Sigmoid colon (tissue), 7 donors: ENCODE measurements around the gene SERPINA12. TPM values are rescaled to one million over a fixed set of nuclear protein-coding genes. Genes with fewer than 3 reads are reported as not detected.
A peak's percentile ranks its signal among the peaks of the same experiment; 100 is the strongest.

Source experiments
- DNase-seq: peaks from one replicate; pipeline ENCODE4 v3.0.0-alpha.2; 2019
- H3K27ac ChIP-seq, 4 donors: fragments of 200-600 bp; sonication (generic); one replicate each; pipeline ENCODE4 v1.5.1; 2016 to 2019; ENCODE audit warnings: mild to moderate bottlenecking in 1 of 4
- H3K27me3 ChIP-seq, 3 donors: fragments of 200-600 bp; sonication (generic); one replicate each; pipeline ENCODE4 v1.5.1; 2019; ENCODE audit warnings: mild to moderate bottlenecking in 1 of 3
- H3K36me3 ChIP-seq, 4 donors: fragments of 200-600 bp; sonication (generic); one replicate each; pipeline ENCODE4 v1.5.1; 2016 to 2019
- H3K4me1 ChIP-seq, 4 donors: fragments of 200-600 bp; sonication (generic); one replicate each; pipeline ENCODE4 v1.5.1; 2017 to 2019
- H3K4me3 ChIP-seq, 4 donors: fragments of 200-600 bp; sonication (generic); one replicate each; pipeline ENCODE4 v1.5.1; 2017 to 2019; ENCODE audit warnings: mild to moderate bottlenecking in 2 of 4, moderate library complexity in 1 of 4
- H3K9me3 ChIP-seq, 4 donors: fragments of 200-600 bp in 3 of 4; sonication (generic) in 3 of 4; one replicate each; pipeline versions ENCODE4 v1.5.1 to v1.6.1; 2013 to 2019
- EP300 ChIP-seq, 4 donors: sonication (generic); formaldehyde crosslinking; IDR thresholded peaks; one replicate each; pipeline ENCODE4 v1.6.1; 2017; ENCODE audit warnings: antibody characterized with exemption in 4 of 4
- POLR2A ChIP-seq, 2 donors: fragments of 450-650 bp; IDR thresholded peaks; one replicate each; pipeline ENCODE4 v1.6.1; 2016; ENCODE audit warnings: antibody characterized with exemption in 2 of 2, mild to moderate bottlenecking in 2 of 2, moderate library complexity in 2 of 2
- POLR2AphosphoS5 ChIP-seq, 4 donors: sonication (generic); formaldehyde crosslinking; IDR thresholded peaks; one replicate each; pipeline ENCODE4 v1.6.1; 2017; ENCODE audit warnings: antibody characterized with exemption in 4 of 4
- WGBS, 2 donors: extraction: QIAGEN DNeasy Blood & Tissue Kit; methylation state at CpG; one replicate each; pipeline ENCODE4 v1.1.7; 2013; 5-methylcytosine and 5-hydroxymethylcytosine counted together
- intact Hi-C: fragments of 100-400 bp; cut with DNase I; formaldehyde crosslinking; loops from one replicate; pipeline ENCODE4 v1.15.1; 2023
- polyA plus RNA-seq, 3 donors: library from polyadenylated mRNA; stranded (reverse); fragments of 200-250 nt; gene quantifications; one replicate each; pipeline ENCODE4 v1.2.3, GENCODE V29; 2013
- total RNA-seq, 4 donors: library from RNA; depleted of rRNA; stranded (reverse); fragments of >200 nt; gene quantifications; one replicate each; pipeline ENCODE4 v1.1.0, GENCODE V29; 2016
- TF ChIP-seq, protein P1 (sequence below), 4 experiments: fragments of 450-650 bp in 3 of 4; fragments of 200-600 bp in 1 of 4; IDR thresholded peaks; one replicate each; pipeline ENCODE4 v1.5.1; 2016 to 2019; ENCODE audit warnings: antibody characterized with exemption in 4 of 4, mild to moderate bottlenecking in 3 of 4, moderate library complexity in 2 of 4
- donor health status: healthy with polysubstance abuse.
- donor health status: Bipolar disorder and iron deficiency.
- donor health status: healthy.

The SERPINA12 gene
- total and polyA plus RNA-seq, 7 donors: not detected

DNA sequence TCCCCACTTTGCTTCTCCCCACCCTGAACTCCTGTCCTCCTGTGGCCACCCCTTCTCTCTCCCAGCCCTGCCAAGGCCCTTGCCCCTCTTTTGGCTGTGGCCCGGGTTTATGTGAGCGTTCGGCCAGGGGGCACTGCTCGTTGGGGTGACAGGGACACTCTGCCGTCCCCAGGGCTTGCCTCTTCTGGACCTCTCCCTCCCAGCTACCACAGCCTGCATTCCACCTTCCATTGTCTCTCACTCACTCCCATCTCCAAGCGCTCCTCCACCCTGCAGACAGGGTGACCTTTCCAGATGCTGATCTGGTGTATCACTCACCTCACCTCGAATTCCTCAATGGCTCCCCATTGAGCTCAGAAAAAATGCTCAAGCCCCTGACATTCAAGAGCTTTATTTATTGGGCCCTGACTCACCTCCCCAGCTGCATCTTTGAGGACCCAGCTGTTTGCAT, 34.7 kb downstream of the SERPINA12 start:
- TF ChIP-seq POLR2AphosphoS5 (IDR thresholded peaks at IDR 0.05): no peak
- TF ChIP-seq, protein P1, sequence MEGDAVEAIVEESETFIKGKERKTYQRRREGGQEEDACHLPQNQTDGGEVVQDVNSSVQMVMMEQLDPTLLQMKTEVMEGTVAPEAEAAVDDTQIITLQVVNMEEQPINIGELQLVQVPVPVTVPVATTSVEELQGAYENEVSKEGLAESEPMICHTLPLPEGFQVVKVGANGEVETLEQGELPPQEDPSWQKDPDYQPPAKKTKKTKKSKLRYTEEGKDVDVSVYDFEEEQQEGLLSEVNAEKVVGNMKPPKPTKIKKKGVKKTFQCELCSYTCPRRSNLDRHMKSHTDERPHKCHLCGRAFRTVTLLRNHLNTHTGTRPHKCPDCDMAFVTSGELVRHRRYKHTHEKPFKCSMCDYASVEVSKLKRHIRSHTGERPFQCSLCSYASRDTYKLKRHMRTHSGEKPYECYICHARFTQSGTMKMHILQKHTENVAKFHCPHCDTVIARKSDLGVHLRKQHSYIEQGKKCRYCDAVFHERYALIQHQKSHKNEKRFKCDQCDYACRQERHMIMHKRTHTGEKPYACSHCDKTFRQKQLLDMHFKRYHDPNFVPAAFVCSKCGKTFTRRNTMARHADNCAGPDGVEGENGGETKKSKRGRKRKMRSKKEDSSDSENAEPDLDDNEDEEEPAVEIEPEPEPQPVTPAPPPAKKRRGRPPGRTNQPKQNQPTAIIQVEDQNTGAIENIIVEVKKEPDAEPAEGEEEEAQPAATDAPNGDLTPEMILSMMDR (IDR thresholded peaks at IDR 0.05): no peak
- no peak for TF ChIP-seq POLR2A (IDR thresholded peaks at IDR 0.05)
- no peak for TF ChIP-seq EP300 (IDR thresholded peaks at IDR 0.05)
- no peaks in the 10 kb centered on the region for H3K27me3 ChIP-seq
- DNase-seq: no peak
- H3K9me3 ChIP-seq: peaks cover 0 to 15% (median 7%) of the 10 kb centered on the region in 4 donors
- no peak overlapping the region for H3K27ac ChIP-seq
- H3K4me3 ChIP-seq: no peak overlapping the region
- intact Hi-C loops: no loop called here
- WGBS, 2 donors: 84 to 86% methylated on average over 7 of the region's 7 CpGs
- H3K4me1 ChIP-seq: no peaks in the 10 kb centered on the region
- H3K36me3 ChIP-seq: no peaks in the 10 kb centered on the region

DNA sequence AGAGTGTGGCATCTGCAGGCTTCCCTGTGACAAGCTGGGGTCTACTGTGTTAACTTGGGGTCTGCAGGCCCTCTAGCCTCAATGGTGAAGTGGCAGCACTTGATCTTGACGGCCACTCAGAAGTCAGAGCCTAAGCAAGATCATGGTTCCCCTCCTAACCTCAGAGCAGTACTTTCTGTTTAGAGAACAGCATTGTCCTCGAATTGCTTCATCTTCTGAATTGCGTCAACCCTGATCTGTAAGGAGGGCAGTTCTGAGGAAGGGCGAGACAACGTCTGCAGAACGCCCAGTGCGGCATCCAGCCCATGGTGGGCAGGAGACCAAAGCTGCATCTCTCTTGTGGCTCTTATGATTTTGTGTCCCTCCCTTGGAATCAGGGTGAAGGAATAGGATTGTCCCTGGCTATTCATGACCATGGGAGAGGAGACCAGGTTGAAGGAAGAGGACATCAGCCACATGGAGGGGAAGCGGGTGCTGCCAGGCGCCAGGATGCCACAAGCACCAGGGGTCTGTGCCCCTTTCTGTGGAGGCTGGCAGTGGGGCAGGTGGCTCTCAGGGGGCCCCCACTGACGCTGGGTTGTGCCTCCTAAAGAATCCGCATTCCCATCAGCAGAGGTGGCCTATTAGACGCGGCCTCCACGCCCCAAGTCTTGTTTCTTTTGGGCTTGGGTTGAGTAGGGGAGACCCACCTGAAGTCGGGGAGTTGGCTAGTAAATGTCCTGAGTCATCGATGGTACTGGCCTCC, 35.4 kb downstream of the SERPINA12 start:
- H3K9me3 ChIP-seq: peaks cover 0 to 8% (median 4%) of the 10 kb centered on the region in 4 donors
- H3K27ac ChIP-seq: no peak overlapping the region
- intact Hi-C loops: no loop called here
- WGBS, 2 donors: 80 to 86% methylated on average over 16 of the region's 16 CpGs
- TF ChIP-seq, protein P1 (IDR thresholded peaks at IDR 0.05): no peak
- no peak for TF ChIP-seq POLR2A (IDR thresholded peaks at IDR 0.05)
- TF ChIP-seq EP300 (IDR thresholded peaks at IDR 0.05): no peak
- no peak for TF ChIP-seq POLR2AphosphoS5 (IDR thresholded peaks at IDR 0.05)
- H3K36me3 ChIP-seq: no peaks in the 10 kb centered on the region
- H3K4me1 ChIP-seq: no peaks in the 10 kb centered on the region
- no peak for DNase-seq
- no peaks in the 10 kb centered on the region for H3K27me3 ChIP-seq
- no peak overlapping the region for H3K4me3 ChIP-seq

DNA sequence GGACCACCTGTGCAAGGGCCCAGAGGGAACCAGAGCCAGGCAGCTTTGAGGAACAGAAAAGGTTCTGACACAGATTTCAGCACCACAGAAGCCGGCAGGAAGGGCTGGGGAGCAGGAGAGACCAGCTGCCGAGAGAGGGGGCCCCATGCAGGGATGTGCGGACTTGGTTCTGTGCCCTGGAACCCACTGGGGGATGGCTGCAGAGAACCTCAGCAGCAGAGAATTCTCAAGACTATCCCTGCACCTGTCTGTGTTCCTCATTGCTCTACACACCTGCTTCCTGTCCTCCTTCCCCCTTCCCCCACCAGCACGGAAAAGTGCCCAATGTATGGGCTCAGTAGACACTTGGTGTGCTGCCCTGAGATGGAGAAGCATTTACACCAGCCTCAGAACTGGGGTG, 36.4 kb downstream of the SERPINA12 start:
- 65 to 67% methylated on average over 4 of the region's 4 CpGs for WGBS, 2 donors
- peak; percentile 33 for DNase-seq
- no peak overlapping the region for H3K27ac ChIP-seq
- H3K4me3 ChIP-seq: no peak overlapping the region
- H3K4me1 ChIP-seq: no peaks in the 10 kb centered on the region
- H3K9me3 ChIP-seq: peaks cover 0 to under 1% (median 0%) of the 10 kb centered on the region in 4 donors
- H3K27me3 ChIP-seq: no peaks in the 10 kb centered on the region
- TF ChIP-seq POLR2A (IDR thresholded peaks at IDR 0.05): no peak
- TF ChIP-seq POLR2AphosphoS5 (IDR thresholded peaks at IDR 0.05): no peak
- TF ChIP-seq EP300 (IDR thresholded peaks at IDR 0.05): no peak
- TF ChIP-seq, protein P1 (IDR thresholded peaks at IDR 0.05): no peak
- intact Hi-C loops: no loop called here
- no peaks in the 10 kb centered on the region for H3K36me3 ChIP-seq

DNA sequence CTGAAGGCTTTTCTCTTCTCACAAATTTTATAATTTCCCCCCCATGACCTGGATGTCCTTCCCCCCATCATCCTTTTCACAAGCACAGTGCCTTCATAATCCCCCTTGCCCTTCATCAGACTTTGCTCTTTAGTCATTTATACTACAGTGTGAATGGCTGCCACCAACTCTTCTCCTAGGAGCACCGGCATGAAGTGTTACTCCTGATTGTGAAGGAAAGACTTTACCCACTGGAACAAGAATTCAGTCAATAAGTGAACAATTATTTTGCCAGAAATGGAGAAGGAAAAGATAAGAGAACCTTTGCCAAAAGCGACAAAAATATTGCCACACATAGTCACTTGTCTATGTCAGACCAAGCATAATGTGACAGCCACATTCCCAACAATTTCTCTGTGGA, 38.2 kb downstream of the SERPINA12 start:
- Histone ChIP-seq H3K36me3 (no peaks in the 10 kb centered on the region), H3K27ac (no peak overlapping the region), H3K9me3 (no peaks in the 10 kb centered on the region), H3K4me3 (no peak overlapping the region), H3K27me3 (no peaks in the 10 kb centered on the region), H3K4me1 (no peaks in the 10 kb centered on the region)
- intact Hi-C loops: no loop called here
- no peak for TF ChIP-seq POLR2AphosphoS5 (IDR thresholded peaks at IDR 0.05)
- TF ChIP-seq, protein P1 (IDR thresholded peaks at IDR 0.05): no peak
- TF ChIP-seq POLR2A (IDR thresholded peaks at IDR 0.05): no peak
- no peak for TF ChIP-seq EP300 (IDR thresholded peaks at IDR 0.05)
- no peak for DNase-seq
- WGBS, 2 donors: 85 to 96% methylated on average over 2 of the region's 2 CpGs
